Activated T-cell treated with anti-CD3 and anti-CD28 coated beads, Interleukin-2, amount 50 U/mL, for 72 hours (primary cell): Measurements from ENCODE around the gene MAML2. TPM values are rescaled to one million over a fixed set of nuclear protein-coding genes. Genes with fewer than 3 reads are reported as not detected.

Experiments used
- ATAC-seq, 2 donors: fragments of 150-1000 bp; cut with Tn5 transposase; replicated peaks in 1 of 2; 2 replicates each; pipeline ENCODE4 v1.10.0; 2021; ENCODE audit warnings: moderate library complexity in 2 of 2, mild to moderate bottlenecking in 1 of 2
- DNase-seq, 2 donors: peaks; one replicate each; pipeline ENCODE4 v3.0.0; 2021 to 2022; ENCODE audit warnings: mixed read lengths in 1 of 2
- H3K27ac Mint-ChIP-seq: one replicate; pipeline ENCODE4 v1.8.0; 2022; ENCODE audit warnings: mild to moderate bottlenecking, moderate library complexity, mixed read lengths
- H3K27me3 Mint-ChIP-seq: one replicate; pipeline ENCODE4 v1.8.0; 2022; ENCODE audit warnings: low read depth, mixed read lengths
- H3K36me3 Mint-ChIP-seq, 2 donors: one replicate each; pipeline ENCODE4 v1.8.0; 2022; ENCODE audit warnings: mixed read lengths in 2 of 2, mild to moderate bottlenecking in 1 of 2; ENCODE audit not compliant: insufficient read depth in 2 of 2
- H3K4me1 Mint-ChIP-seq: one replicate; pipeline ENCODE4 v1.8.0; 2022; ENCODE audit warnings: low read depth, mixed read lengths
- H3K4me3 Mint-ChIP-seq, 2 donors: one replicate each; pipeline ENCODE4 v1.8.0; 2022; ENCODE audit warnings: mild to moderate bottlenecking in 2 of 2, mixed read lengths in 2 of 2, moderate library complexity in 2 of 2
- H3K9me3 Mint-ChIP-seq, 2 donors: one replicate each; pipeline ENCODE4 v1.8.0; 2022; ENCODE audit warnings: mixed read lengths in 2 of 2
- total RNA-seq, 2 donors: library from RNA; stranded (reverse); gene quantifications; one replicate each; pipeline ENCODE4 v1.2.3, GENCODE V29; 2022

Gene MAML2
- total RNA-seq, 2 donors from 2014 or later = 30.5 to 34.6 TPM

DNA sequence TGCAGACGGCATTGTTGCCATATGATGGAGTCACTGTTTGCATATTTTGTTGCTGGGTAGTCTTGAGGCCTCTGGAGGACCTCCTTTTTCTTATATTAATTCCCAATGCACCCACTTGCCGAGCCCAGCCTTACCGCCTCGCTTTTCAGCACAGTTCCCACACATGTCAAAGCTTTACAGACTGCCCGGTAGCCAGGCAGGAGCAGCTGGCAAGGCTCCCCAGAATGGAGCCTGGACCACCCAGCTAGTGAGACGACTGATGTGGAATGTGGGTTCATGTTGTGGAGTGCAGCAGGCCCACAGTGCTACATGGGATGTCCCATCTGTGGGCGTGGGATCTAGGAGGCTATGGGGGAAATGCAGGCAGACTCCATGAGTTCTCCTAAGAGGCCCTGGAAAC, 319.7 kb downstream of the MAML2 start:
- H3K9me3 Mint-ChIP-seq = no peaks in the 10 kb centered on the region
- peaks cover 32% of the 10 kb centered on the region for H3K4me1 Mint-ChIP-seq
- H3K27me3 Mint-ChIP-seq = no peaks in the 10 kb centered on the region
- H3K27ac Mint-ChIP-seq = no peak overlapping the region
- no peak for ATAC-seq
- DNase-seq = no peak
- H3K36me3 Mint-ChIP-seq = peaks cover 1% of the 10 kb centered on the region in 2 donors
- H3K4me3 Mint-ChIP-seq = no peak overlapping the region

DNA sequence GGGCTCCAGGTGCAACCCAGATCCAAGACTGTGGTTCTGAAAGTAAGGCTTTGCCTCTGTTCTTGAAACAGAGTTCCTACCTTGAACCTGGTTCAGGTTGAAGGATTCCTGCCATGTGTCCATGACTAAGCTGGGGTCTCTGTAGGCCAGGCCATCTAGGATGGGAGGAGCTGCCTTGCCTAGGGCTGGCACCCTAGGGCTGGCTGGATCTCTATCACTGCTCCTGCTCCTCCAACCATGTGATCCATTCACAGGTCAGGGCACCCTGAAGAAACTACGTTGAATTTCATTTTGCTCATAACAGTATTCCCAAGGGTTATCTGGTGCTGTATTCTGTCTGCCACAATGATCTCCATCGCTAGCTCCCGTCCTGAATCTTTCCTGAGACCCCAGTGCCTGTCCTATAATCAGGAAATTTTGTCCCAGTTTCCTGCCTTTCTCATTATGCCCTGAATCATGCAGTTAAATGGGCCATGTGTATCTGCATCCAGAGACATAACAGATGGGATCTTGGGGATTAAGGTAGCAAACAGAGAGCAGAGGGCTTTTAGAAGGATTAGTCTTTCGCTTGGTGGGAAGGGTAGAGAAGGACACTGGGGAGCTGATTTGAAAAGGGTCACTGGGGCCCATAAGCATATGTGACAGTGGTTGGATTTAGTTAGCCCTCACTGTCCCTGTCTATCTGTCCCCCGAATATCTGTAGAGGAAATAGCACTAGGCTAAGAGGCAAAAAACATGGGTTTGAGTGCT, 320.9 kb downstream of the MAML2 start:
- Mint-ChIP-seq H3K36me3 (peaks cover 1% of the 10 kb centered on the region in 2 donors), H3K27me3 (no peaks in the 10 kb centered on the region), H3K9me3 (no peaks in the 10 kb centered on the region), H3K4me1 (peaks cover 26% of the 10 kb centered on the region), H3K27ac (no peak overlapping the region), H3K4me3 (no peak overlapping the region)
- ATAC-seq (no peak), DNase-seq (no peak)

DNA sequence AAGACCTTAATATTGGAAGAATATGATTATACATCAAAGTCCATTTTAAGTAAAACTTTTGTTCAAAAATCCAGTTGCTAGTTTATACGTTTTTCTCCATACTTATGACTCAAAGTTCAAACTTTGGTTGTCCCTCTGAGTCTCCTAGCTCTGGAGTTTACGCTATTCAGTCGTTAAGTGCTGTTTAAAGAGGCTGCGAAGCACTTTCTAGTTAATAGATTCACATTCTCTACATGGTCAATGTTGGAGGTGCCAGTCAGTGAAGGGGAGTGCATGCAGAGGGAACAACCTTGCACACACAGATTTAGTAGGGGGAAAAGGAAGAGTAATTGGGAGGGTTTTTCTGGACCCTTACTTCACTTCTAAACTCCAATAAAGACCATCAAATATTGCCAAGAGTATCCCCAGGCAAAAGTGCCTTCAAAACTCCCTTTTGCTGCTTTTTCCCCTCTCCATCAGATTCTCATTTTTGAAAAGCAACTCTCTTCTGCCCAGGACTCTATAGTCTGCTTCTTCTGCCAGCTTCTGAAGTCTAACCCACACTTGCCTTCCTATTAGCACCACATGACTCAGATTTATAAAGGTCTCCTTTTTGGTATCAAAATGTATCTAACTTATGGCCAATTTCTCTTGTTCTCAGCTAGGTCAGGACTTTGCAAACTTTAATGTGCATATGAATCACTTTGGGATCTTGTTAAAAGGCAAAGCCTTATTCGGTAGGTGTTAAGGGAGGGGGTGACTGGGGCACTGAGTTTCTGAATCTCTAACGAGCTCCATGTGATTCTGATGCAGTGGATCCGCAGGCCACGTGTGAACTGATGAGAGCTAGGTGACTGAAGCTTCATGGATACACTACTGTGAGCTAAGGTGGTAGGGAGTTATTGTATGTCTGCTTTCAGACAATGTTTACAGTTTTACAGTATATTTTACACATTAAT, 322.9 kb downstream of the MAML2 start:
- ATAC-seq (peak; percentile 22 to 27), DNase-seq (no peak)
- peaks cover 1% of the 10 kb centered on the region in 2 donors for H3K36me3 Mint-ChIP-seq
- H3K4me3 Mint-ChIP-seq = no peak overlapping the region
- peaks cover 34% of the 10 kb centered on the region for H3K4me1 Mint-ChIP-seq
- H3K27ac Mint-ChIP-seq = peak overlapping the region; percentile 3
- no peaks in the 10 kb centered on the region for H3K9me3 Mint-ChIP-seq
- no peaks in the 10 kb centered on the region for H3K27me3 Mint-ChIP-seq

DNA sequence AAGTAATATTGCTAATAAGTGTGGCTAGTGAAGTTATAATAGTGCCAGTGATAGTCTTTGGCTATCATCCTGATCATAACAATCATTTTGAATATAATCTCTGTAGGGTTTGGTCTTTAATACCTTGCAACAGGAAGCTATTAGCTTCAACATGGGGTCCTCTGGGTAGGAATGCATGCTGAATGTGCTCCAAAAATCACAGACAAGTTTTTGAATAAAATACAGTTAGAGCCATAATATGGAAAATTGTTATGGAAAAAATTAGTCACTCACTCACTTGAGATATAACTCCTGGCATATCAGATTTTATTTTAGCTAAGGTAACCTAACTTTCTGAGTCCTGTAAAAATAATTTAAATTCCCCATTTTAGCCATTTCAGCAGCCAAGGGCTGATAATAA, 323.7 kb downstream of the MAML2 start:
- peaks cover 1% of the 10 kb centered on the region in 2 donors for H3K36me3 Mint-ChIP-seq
- no peaks in the 10 kb centered on the region for H3K9me3 Mint-ChIP-seq
- ATAC-seq = no peak
- H3K4me1 Mint-ChIP-seq = peaks cover 34% of the 10 kb centered on the region
- H3K27me3 Mint-ChIP-seq = no peaks in the 10 kb centered on the region
- H3K4me3 Mint-ChIP-seq = no peak overlapping the region
- DNase-seq = no peak
- no peak overlapping the region for H3K27ac Mint-ChIP-seq

DNA sequence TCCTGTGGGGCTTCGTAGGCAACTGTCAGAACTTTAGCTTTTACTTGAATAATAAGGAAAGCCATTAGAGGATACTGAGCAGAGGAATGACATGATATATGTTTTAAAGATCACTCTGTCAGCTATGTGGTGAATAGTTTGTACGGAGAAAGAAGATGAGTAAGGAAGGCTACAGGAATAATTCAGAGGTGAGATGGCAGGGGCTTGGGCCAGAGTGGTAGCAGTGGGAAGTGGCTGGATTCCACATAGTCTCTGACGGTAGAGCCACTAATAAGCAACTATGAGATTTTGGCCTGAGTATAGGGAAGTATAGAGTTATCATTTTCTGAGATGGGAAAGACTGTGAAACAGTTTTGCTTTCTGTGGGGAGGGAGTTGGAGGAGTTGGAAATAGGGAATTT, 325.1 kb downstream of the MAML2 start:
- no peak overlapping the region for H3K27ac Mint-ChIP-seq
- peaks cover 49% of the 10 kb centered on the region for H3K4me1 Mint-ChIP-seq
- no peak overlapping the region for H3K4me3 Mint-ChIP-seq
- peaks cover 1% of the 10 kb centered on the region in 2 donors for H3K36me3 Mint-ChIP-seq
- ATAC-seq = no peak
- H3K27me3 Mint-ChIP-seq = no peaks in the 10 kb centered on the region
- DNase-seq = no peak
- no peaks in the 10 kb centered on the region for H3K9me3 Mint-ChIP-seq

DNA sequence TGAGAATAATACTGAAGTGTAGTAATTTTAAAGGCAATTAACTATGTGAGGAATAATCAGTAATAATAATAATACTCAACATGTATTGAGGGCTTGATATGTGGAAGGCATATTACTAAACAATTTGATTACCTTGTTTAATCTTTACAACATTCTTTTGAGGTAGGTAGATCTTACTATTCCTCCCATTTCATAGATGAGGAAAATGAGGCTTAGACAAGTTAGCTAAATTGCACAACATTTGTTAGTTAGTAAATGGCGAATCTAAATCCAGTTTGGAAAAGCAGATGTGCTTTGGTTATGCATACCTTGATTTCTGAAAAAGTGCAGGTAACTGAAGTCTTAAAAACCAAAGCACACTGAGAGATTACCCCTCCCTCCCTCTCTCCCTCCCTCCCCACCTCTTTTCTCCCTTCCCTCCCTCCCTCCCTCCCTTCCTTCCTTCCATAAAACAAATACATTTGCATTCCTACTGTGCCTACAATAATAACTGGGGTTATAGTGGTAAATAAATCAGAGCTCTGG, 326.0 kb downstream of the MAML2 start:
- no peak for DNase-seq
- Mint-ChIP-seq H3K27me3 (no peaks in the 10 kb centered on the region), H3K27ac (no peak overlapping the region), H3K4me1 (peaks cover 57% of the 10 kb centered on the region), H3K9me3 (no peaks in the 10 kb centered on the region), H3K4me3 (no peak overlapping the region), H3K36me3 (peaks cover 0 to 1% of the 10 kb centered on the region in 2 donors)
- no peak for ATAC-seq

DNA sequence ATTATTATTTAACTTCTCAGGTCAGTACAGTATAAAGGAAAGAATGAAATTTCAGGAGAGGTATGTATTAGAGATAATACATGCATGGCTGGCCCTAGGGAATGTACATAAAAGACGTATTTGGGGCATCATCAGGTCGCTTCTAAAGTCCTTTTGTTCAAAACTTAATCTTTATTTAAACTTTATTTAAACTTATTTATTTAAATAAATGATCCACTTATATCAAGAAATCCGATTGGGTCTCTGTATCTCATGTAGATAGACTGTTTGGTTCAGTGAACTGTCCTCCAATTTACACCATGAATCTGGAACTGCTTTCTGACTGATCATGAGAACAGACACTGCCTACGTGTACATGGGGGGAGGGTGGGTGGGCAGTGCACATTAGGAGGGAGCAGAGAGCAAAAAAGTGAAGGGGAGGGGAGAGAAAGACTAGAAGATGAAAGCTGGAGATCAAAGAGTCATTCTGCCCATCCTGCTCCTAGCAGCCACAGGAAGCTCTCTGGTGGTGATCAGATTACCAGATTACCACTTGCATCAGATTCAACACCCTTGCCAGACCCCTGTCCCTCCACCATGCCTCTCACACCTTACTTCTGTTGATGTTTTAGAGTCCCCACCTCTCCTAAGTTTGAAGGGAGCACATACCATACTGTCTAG, 327.0 kb downstream of the MAML2 start:
- Mint-ChIP-seq H3K27ac (peak overlapping the region; percentile 88), H3K36me3 (peaks cover 0 to 1% of the 10 kb centered on the region in 2 donors), H3K9me3 (no peaks in the 10 kb centered on the region), H3K27me3 (no peaks in the 10 kb centered on the region), H3K4me3 (peak overlapping the region in 1 of 2 donors; percentile 69), H3K4me1 (peaks cover 67% of the 10 kb centered on the region)
- ATAC-seq (peak; percentile 39 to 42), DNase-seq (peak; percentile 29 to 31)

DNA sequence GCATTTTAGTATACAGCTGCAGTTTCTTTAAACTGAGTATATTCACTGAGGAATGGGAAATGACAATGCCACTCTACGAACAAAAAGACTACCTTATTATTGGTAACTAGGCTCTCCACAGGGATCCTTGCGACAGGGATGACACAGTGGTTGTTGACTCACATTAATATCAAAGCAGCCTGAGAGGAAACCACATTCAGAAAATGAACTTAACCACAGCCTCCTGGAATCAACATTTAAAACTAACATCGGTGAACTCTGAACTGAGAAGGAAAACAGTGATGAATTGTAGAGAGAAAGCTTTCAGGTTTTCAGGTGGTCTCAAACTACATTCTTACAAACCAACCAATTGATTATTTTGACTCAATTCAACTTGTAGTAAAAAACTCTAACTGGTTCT, 328.8 kb downstream of the MAML2 start:
- H3K9me3 Mint-ChIP-seq = no peaks in the 10 kb centered on the region
- peaks cover 58% of the 10 kb centered on the region for H3K4me1 Mint-ChIP-seq
- no peaks in the 10 kb centered on the region for H3K27me3 Mint-ChIP-seq

DNA sequence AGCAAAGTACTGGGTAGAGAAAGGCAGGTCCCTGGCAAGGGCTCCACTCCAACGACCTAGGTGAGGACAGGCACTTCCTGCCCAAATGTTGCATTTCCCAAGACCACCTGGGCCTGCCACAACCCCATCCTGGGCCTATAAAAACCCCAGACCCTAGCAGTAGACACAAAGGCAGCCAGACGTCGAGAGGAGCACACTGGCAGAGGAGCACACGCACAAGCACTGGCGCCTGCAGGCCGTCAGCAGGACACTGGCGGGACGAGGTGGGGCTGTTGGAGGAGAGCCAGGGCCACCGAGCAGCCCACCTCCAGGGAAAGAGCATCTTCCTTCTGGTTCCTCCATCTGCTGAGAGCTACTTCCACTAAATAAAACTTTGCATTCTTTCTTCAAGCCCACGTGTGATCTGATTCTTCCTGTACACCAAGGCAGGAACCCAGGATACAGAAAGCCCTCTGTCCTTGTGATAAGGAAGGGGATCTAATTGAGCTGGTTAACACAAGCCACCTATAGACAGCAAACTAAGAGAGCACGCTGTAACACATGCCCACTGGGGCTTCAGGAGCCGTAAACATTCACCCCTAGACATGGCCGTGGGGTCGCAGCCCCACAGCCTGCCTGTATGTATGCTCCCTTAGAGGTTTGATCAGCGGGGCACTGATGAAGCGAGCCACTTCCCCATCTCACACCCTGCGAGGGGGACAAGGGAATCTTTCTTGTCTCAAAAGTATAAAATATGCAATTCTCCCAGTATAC, 329.4 kb downstream of the MAML2 start:
- no peaks in the 10 kb centered on the region for H3K9me3 Mint-ChIP-seq
- peaks cover 58% of the 10 kb centered on the region for H3K4me1 Mint-ChIP-seq
- ATAC-seq = no peak
- H3K27me3 Mint-ChIP-seq = no peaks in the 10 kb centered on the region
- H3K36me3 Mint-ChIP-seq = no peaks in the 10 kb centered on the region
- H3K4me3 Mint-ChIP-seq = peak overlapping the region; percentile 69 to 70
- H3K27ac Mint-ChIP-seq = peak overlapping the region; percentile 88
- peak; percentile 6 to 8 for DNase-seq

More for the DNA sequence above, 328.8 kb downstream of the MAML2 start:
- peak overlapping the region; percentile 69 to 70 for H3K4me3 Mint-ChIP-seq
- peak overlapping the region; percentile 88 for H3K27ac Mint-ChIP-seq
- DNase-seq (peak; percentile 44 to 61), ATAC-seq (peak; percentile 78 to 80)
- H3K36me3 Mint-ChIP-seq = no peaks in the 10 kb centered on the region

DNA sequence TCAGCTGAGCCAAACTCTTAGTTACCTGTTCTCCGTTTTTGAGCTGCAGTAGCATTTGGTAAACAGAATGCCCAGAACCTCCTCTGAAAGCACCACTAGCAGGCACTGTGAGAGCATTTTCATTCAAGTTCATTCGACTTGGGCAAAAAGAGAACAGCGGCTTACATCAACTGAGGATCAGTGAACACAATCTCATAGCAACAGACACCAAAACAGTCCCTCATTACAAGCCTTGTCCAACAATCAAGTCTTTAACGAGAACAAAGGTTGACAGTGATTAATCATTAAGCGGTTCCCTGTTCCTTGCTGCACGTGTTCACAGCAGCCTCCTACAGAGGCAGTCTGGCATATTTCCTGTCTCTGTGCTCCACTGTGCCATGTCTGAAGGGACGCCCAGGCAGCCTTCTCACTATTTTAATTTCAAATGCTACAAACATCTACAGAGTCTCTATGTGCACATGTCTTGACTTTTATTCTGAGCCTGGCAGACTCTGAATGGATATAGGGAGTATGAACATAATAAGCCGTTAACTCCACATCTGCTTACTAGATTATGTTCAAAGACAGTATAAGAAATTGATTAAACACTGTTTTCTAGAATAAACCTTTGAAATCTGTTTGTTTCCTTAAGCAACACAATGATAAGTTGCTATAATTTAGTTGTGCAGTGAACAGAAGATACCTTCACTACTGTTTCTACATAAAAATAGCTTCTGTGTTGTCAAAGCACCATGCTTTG, 330.7 kb downstream of the MAML2 start:
- ATAC-seq (peak; percentile 67 to 71), DNase-seq (peak; percentile 32 to 45)
- Mint-ChIP-seq H3K36me3 (no peaks in the 10 kb centered on the region), H3K27ac (peak overlapping the region; percentile 88), H3K9me3 (no peaks in the 10 kb centered on the region), H3K4me1 (peaks cover 58% of the 10 kb centered on the region), H3K27me3 (no peaks in the 10 kb centered on the region), H3K4me3 (peak overlapping the region; percentile 69 to 70)

DNA sequence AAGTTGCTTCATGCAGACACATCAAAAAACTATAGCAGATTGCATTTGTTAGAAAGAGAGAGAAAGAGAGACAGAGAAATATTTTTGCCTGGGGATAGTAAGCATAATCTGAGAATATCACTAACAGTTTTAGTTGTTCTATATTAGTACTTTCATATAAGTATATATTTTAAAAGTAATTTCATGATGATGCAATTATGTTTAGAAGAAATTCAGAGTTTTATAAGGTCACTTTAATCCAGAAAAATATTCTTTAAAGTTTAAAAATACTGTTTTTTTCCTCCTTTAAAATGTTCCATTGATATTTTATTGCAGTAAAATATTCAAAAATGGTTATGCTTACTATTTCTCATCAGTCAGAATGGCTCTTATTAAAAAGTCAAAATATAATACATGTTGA, 332.3 kb downstream of the MAML2 start:
- Mint-ChIP-seq H3K36me3 (no peaks in the 10 kb centered on the region), H3K9me3 (no peaks in the 10 kb centered on the region), H3K4me1 (peaks cover 47% of the 10 kb centered on the region), H3K27me3 (no peaks in the 10 kb centered on the region), H3K27ac (no peak overlapping the region), H3K4me3 (no peak overlapping the region)
- no peak for ATAC-seq
- DNase-seq = no peak
